ENCODE data around the gene INTS1.

INTS1 gene

GRCh38 chr7:1430056-1430845, 73.9 kb downstream of the INTS1 start:
- no peak for DNase-seq

GRCh38 chr7:1428941-1429501, 75.2 kb downstream of the INTS1 start:
- DNase-seq, result no peak

- DNase-seq, result no peak
Measured at GRCh38 chr7:1427064-1427657, 77.0 kb downstream of the INTS1 start.

GRCh38 chr7:1426474-1426873, 77.7 kb downstream of the INTS1 start:
- no peak for DNase-seq

- peak; percentile 23 to 25 for DNase-seq
Measured at GRCh38 chr7:1425292-1426136, 78.7 kb downstream of the INTS1 start.

GRCh38 chr7:1424041-1424440, 80.1 kb downstream of the INTS1 start:
- no peak for DNase-seq

- no peak for DNase-seq
Measured at GRCh38 chr7:1423264-1423811, 80.9 kb downstream of the INTS1 start.

GRCh38 chr7:1422512-1423263, 81.5 kb downstream of the INTS1 start:
- peak in 1 of 2 experiments; percentile 45 for DNase-seq

GRCh38 chr7:1421946-1422345, 82.2 kb downstream of the INTS1 start:
- DNase-seq, result no peak

GRCh38 chr7:1421020-1421790, 83.0 kb downstream of the INTS1 start:
- DNase-seq, result no peak

All from SHP77 (cell line).